ENCODE data around the gene SYTL3. TPM values are rescaled to one million over a fixed set of nuclear protein-coding genes. Genes with fewer than 3 reads are reported as not detected.

Gene SYTL3
- total and polyA plus RNA-seq, 10 donors, result 5.9 to 48.3 (median 17.9) TPM

GRCh38 chr6:158625881-158626305 is 24.0 kb upstream of the SYTL3 start:
- Histone ChIP-seq H3K4me1 (peaks cover 0 to 13% (median 4%) of the 10 kb centered on the region in 6 donors), H3K27me3 (replicated peaks in 1 of 7) (no peaks in the 10 kb centered on the region), H3K9me3 (no peaks in the 10 kb centered on the region), H3K4me3 (no peak overlapping the region), H3K27ac (peak overlapping the region in 1 of 8 donors; percentile 8), H3K36me3 (peaks cover 0 to 100% (median 47%) of the 10 kb centered on the region in 6 donors)
- 92 to 97% (median 96%) methylated on average over 14 to 15 of the region's 15 CpGs for WGBS, 5 donors
- no peak for DNase-seq
- TF ChIP-seq POLR2AphosphoS5 (IDR thresholded peaks at IDR 0.05) (peak in 1 of 3 donors; percentile 42), POLR2A (IDR thresholded peaks at IDR 0.05) (no peak)
- intact Hi-C loops (cut with DNase I; ENCODE audit: low total_unique reads), result no loop called here

GRCh38 chr6:158626360-158627167 is 23.3 kb upstream of the SYTL3 start:
- DNase-seq, result no peak
- Histone ChIP-seq H3K36me3 (peaks cover 0 to 100% (median 47%) of the 10 kb centered on the region in 6 donors), H3K4me1 (peaks cover 0 to 20% (median 10%) of the 10 kb centered on the region in 6 donors), H3K4me3 (no peak overlapping the region), H3K9me3 (no peaks in the 10 kb centered on the region), H3K27ac (peak overlapping the region in 1 of 8 donors; percentile 59), H3K27me3 (replicated peaks in 1 of 7) (no peaks in the 10 kb centered on the region)
- 89 to 93% (median 92%) methylated on average over 6 of the region's 6 CpGs for WGBS, 5 donors
- TF ChIP-seq POLR2A (IDR thresholded peaks at IDR 0.05) (no peak), POLR2AphosphoS5 (IDR thresholded peaks at IDR 0.05) (no peak)
- TF ChIP-seq, protein P1, sequence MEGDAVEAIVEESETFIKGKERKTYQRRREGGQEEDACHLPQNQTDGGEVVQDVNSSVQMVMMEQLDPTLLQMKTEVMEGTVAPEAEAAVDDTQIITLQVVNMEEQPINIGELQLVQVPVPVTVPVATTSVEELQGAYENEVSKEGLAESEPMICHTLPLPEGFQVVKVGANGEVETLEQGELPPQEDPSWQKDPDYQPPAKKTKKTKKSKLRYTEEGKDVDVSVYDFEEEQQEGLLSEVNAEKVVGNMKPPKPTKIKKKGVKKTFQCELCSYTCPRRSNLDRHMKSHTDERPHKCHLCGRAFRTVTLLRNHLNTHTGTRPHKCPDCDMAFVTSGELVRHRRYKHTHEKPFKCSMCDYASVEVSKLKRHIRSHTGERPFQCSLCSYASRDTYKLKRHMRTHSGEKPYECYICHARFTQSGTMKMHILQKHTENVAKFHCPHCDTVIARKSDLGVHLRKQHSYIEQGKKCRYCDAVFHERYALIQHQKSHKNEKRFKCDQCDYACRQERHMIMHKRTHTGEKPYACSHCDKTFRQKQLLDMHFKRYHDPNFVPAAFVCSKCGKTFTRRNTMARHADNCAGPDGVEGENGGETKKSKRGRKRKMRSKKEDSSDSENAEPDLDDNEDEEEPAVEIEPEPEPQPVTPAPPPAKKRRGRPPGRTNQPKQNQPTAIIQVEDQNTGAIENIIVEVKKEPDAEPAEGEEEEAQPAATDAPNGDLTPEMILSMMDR (IDR thresholded peaks at IDR 0.05 in 8 of 11, conservative IDR thresholded peaks at IDR 0.05 in 3 of 11), result no peak
- intact Hi-C loops (cut with DNase I; ENCODE audit: low total_unique reads), result no loop called here

- peaks cover 0 to 21% (median 15%) of the 10 kb centered on the region in 6 donors for H3K4me1 ChIP-seq
- H3K36me3 ChIP-seq, result peaks cover 0 to 100% (median 41%) of the 10 kb centered on the region in 6 donors
- 92 to 95% (median 95%) methylated on average over 20 of the region's 20 CpGs for WGBS, 5 donors
- H3K9me3 ChIP-seq, result no peaks in the 10 kb centered on the region
- H3K4me3 ChIP-seq, result no peak overlapping the region
- intact Hi-C loops (cut with DNase I; ENCODE audit: low total_unique reads), result no loop called here
- H3K27ac ChIP-seq, result peak overlapping the region in 1 of 8 donors; percentile 59
- TF ChIP-seq, protein P1 (IDR thresholded peaks at IDR 0.05 in 8 of 11, conservative IDR thresholded peaks at IDR 0.05 in 3 of 11), result no peak
- peak in 1 of 3 donors; percentile 46 for TF ChIP-seq POLR2AphosphoS5 (IDR thresholded peaks at IDR 0.05)
- no peak for DNase-seq
- no peaks in the 10 kb centered on the region for H3K27me3 ChIP-seq (replicated peaks in 1 of 7)
These were observed 22.5 kb upstream of the SYTL3 start for GRCh38 chr6:158627168-158627939.

GRCh38 chr6:158627940-158628211 is 22.0 kb upstream of the SYTL3 start:
- Histone ChIP-seq H3K9me3 (no peaks in the 10 kb centered on the region), H3K4me1 (peaks cover 0 to 26% (median 15%) of the 10 kb centered on the region in 6 donors), H3K4me3 (no peak overlapping the region), H3K27me3 (replicated peaks in 1 of 7) (no peaks in the 10 kb centered on the region), H3K36me3 (peaks cover 0 to 100% (median 41%) of the 10 kb centered on the region in 6 donors), H3K27ac (peak overlapping the region in 1 of 8 donors; percentile 59)
- DNase-seq, result no peak
- TF ChIP-seq POLR2A (IDR thresholded peaks at IDR 0.05), result no peak
- no peak for TF ChIP-seq POLR2AphosphoS5 (IDR thresholded peaks at IDR 0.05)
- TF ChIP-seq, protein P1 (IDR thresholded peaks at IDR 0.05 in 8 of 11, conservative IDR thresholded peaks at IDR 0.05 in 3 of 11), result no peak
- intact Hi-C loops (cut with DNase I; ENCODE audit: low total_unique reads), result no loop called here
- 73 to 92% (median 84%) methylated on average over 9 of the region's 9 CpGs for WGBS, 5 donors

Measured in spleen (tissue), 11 donors.